Muscle of back (tissue), 11 donors: ENCODE results near the gene CD27. TPM values are rescaled to one million over a fixed set of nuclear protein-coding genes. Genes with fewer than 3 reads are reported as not detected.
"Not testable (repeated sequence)": the region's sequence is repeated elsewhere in the genome, so short reads cannot be mapped to it uniquely, and the experiment has no call there.

ENCODE experiments used
- DNase-seq, 3 donors: peaks; one replicate each; pipeline versions ENCODE4 v3.0.0 to v3.0.0-alpha.2; 2013
- polyA plus RNA-seq, 10 donors: library from polyadenylated mRNA; unstranded; fragments of 120-200 nt; gene quantifications; one replicate each; pipeline ENCODE4 v1.2.1, GENCODE V29; 2013; ENCODE audit not compliant: insufficient read length in 10 of 10

Gene CD27
- polyA plus RNA-seq, 10 donors, result 0.34 to 5.9 (median 0.86) TPM

DNA sequence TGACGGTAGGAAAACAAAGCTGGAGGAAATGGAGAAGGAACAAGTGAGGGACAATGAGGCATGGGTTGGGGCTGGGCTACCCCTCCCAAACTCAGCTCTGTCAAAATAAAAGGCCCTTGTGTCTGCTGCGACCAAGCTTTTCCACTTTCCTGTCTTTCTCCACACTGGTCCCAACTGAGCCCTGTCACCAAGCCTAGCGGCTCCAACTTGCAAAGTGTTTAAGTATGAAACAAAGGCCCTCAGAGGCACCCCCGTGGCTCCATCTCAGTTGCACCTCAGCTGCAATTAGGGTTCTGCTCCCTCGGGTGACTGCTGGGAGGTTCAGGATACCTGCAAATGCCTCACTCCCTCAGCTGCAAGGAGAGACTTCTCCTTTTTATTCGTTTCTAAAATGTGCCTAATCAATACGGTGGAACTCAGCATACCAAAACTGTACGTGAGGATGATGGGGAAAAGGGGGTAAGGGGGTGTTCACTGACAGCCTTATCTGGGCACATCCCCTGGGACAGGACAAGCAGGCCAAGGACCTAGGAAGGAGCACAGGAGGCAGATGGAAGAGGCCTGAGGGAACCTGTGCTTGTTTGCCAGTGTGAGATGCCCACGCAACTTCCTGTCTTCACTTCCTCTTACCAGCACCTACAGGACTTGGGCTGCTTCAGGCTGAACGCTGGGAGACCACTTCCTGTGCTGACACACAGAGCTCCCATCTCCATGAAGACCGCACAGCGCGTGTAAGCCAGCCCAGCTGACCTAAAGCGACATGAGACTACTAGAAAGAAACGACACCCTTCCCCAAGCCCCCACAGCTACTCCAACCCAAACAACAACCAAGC lies 16.9 kb downstream of the CD27 start:
- peak in 2 of 3 donors; percentile 34 to 52 for DNase-seq

DNA sequence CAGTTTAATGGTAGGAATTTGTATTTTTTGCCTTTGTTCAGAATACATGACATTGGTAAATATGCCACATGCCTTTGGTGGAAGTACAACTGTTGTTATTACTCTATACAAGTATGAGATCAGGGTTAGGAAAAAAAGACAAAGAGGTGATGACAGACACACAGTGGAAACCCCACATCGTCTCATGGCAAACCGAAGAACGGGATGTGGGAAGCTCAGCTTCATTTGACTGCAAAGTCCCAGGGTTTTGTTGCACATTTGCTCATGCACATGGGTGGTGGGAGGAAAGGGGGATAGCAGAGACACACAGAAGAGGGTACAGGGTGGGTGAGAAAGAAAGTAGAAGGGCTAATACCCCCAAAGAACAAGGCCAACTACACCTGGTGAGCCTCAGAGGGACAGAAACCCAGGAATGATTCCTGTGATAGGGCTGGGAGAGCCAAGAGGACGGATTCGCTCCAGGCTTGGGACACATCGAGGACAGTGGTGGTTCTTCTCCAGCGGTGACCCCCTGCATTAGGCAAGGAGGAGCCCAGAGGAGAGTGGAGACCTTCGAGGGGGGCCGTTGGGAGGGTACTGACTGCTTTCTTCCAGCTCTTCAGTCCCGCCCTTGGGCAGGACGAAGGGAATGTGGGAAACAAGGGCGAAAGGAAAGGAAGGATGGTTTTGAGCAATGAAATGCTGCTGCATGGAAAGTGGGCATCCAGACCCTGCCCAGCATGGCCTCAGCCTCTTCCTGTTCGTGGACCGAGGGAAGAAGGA lies 17.7 kb downstream of the CD27 start:
- DNase-seq, result no peak

DNA sequence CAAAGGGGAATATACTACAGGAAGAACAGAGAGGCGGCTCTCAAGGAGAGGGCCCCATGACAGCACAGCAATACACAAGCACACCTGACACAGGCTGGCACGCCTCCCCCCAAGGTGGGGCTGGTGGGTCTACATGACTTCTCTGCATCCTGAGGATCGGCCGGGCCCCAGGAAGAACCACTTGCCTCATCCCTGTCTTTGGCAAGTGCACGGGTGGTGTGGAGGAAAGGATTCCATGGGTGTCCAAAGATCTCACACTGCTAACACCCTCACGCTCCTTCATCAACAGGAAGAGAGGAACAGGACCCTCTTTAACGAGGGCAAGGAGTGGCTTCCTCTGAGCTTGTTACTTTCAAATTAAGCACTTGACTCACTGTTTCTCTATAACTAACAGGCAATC lies 18.5 kb downstream of the CD27 start:
- DNase-seq, result no peak

DNA sequence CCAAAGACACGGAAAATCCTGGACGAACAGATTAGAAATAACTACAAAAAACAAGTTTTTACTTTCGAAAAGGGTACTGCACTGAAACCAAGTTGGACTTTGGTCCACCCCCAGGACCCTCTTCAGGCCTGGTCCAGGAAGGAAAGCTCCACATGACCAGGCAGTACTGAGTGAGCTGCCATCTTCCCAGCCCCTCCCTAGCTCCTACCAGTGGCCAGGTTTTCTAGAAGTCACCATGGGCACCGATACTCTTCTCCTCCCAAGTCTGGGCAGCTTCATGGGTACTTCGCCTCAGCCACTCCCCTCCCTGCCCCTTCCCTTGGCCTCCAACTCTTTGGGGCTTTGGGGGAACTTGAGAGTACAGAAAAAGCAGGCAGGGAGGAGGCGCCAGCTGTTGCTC lies 19.1 kb downstream of the CD27 start:
- DNase-seq, result no peak

DNA sequence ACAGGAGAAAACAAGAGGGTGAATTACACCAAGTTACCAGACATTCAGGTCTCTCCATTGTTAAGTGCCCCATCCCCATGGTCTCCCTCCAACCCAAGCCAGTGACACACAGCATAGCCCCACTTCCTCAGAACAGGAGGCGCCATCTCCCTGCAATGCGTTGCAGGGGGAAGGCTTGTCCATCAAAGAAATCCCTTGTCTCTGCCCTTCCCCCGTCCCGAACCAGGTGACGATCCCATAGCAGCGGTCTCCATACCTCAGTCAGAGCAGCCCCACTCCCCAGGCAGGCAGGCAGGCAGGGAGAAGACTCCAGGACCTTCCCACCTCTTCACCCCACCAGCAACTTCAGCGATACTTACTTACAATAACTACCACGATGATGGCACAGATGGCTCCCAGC lies 19.8 kb downstream of the CD27 start:
- DNase-seq, result no peak

DNA sequence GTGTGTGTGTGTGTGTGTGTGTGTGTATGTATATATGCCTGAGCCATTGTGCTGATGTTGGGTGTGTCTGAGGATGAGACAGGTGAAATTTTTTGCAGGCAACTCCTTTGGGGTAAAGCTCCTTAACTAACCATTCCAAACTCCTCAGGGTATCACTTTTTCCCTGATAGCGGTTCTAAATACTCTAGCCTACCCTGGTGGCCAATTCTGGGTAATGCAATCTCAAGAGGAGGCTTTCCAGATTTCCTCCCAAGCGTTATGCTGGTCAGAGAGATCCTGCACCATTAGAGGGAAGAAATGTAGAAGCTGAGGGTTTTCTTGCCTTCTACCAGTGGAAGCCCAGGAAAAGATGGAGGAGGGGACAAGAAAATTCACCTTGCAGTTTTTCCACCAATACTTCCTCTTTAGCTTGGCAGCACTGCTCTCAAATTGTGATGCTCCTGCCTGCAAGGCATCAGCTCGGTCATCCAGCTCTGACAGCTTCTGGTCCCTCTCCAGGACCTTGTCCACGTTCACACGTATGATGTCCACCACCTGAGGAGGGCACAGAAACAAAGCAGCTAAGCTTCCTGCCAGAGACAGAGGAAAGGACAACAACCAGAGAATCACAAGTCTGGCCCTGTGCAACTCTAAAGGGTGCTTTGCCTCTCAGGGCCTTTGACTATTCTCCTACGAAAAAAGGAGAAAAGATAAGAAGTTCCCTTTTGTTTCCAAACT lies 20.9 kb downstream of the CD27 start:
- DNase-seq, result peak; percentile 65 to 80 (median 75)

DNA sequence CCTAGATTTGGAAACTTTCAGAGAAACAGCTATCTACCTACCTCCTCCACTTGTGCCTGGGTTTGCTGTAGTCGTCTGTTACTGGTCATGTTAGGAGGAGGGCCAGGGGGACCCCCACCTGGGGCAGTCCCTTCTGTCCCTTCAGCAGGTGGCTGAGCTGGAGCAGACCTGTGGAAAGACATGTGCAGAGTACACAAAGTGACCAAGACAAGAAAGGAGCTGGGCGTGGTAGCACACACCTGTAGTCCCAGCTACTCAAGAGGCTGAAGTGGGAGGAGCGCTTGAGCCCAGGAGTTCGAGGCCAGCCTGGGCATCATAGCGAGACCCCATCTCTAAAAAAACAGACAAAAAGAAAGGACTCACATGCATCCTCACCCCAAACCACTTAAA lies 21.4 kb downstream of the CD27 start:
- DNase-seq, result no peak

DNA sequence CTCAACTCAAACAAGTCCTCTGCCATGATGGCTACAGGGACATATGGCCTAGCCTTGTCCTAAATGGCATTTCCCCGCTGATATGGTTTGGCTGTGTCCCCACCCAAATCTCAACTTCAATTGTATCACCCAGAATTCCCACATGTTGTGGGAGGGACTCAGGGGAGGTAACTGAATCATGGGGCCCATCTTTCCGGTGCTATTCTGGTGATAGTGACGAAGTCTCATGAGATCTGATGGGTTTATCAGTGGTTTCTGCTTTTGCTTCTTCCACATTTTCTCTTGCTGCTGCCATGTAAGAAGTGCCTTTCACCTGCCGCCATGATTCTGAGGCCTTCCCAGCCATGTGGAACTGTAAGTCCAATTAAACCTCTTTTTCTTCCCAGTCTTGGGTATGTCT lies 22.0 kb downstream of the CD27 start:
- DNase-seq, result not testable (repeated sequence)

DNA sequence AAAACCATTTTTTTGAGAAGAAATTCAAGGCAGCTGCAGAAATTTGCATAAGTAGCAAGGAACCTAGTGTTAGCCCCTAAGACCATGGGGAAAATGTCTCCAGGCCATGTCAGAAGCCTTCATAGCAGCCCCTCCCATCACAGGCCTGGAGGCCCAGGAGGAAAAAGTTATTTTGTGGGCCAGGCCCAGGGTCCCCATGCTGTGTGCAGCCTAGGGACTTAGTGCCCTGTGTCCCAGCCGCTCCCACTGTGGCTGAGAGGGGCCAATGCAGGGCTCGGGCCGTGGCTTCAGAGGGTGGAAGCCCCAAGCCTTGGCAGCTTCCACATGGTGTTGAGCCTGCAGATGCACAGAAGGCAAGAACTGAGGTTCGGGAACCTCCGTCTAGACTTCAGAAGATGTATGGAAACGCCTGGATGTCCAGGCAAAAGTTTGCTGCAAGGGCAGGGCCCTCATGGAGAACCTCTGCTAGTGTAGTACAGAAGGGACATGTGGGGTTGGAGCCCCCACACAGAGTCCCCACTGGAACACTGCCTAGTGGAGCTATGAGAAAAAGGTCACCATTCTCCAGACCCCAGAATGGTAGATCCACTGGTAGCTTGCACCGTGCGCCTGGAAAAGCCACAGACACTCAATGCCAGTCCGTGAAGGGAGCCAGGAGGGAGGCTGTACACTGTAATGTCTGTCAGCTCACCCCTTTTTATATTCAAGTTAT lies 23.0 kb downstream of the CD27 start:
- DNase-seq, result not testable (repeated sequence)

DNA sequence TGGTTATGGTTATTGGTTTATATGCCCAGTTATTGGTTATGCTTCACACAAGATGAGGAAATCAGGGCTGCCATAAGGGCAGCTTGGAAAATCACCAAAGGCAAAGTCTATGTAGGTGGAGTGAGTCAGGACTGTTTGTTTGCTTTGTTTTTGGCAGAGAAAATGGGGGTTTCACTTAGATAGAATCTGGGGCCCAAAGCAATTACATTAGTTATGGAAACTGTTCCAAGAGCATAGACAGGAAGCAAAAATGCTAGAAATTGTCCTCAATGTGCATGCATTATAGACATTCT lies 23.5 kb downstream of the CD27 start:
- no peak for DNase-seq

DNA sequence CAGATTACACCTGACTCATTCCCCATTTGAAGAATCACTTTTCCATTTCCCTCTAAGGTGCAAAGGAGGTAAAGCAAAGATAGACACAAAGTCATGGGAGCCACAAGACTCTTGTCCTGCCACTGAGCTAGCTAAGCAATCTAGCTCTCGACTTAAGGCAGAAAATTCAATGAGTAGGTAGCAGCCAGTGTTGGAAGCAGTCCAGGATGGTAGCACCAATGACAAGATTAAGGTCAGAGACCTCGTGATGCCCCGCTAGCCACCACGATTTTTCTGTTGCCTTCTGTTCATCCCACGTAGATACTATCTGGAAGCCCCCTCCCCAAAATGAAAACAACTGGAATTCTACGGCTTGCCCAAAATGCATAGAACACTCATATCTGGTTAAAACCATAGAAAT lies 24.3 kb downstream of the CD27 start:
- DNase-seq, result no peak

DNA sequence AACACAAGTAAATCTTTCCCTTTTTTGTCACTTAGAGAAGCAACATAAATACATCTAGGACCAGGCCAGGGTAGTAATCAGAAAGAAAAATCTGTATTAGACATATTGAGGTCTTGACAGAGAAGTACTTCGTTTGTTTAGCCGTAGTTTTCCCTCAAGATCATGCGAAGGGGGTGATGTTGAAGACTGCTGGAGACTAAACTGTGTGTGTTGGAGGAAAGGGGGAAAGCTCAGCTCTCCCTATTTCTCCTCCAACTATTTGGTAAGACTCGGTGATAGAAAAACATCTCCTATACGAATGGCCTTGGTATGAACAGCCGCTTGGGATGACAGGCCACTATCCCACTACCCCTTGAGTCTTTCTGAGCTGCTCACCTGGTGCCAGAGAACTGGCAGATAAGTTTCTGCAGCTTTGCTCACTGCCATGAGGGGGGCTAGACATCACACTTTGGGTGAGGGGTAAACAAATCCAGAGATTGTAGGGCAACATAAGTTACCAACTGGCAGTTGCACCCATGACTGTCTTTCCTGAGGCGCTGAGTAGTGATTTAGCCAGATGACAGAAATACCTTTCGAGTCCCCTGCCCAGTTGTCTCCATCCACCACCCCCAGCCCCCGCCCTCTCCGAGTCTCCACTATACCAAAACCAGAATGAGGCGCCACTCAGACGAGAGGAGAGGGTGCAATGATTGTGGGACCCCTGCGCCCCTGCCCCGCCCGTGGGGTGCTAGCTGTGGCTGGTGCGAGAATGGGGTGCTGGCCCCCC lies 25.0 kb downstream of the CD27 start:
- no peak for DNase-seq

DNA sequence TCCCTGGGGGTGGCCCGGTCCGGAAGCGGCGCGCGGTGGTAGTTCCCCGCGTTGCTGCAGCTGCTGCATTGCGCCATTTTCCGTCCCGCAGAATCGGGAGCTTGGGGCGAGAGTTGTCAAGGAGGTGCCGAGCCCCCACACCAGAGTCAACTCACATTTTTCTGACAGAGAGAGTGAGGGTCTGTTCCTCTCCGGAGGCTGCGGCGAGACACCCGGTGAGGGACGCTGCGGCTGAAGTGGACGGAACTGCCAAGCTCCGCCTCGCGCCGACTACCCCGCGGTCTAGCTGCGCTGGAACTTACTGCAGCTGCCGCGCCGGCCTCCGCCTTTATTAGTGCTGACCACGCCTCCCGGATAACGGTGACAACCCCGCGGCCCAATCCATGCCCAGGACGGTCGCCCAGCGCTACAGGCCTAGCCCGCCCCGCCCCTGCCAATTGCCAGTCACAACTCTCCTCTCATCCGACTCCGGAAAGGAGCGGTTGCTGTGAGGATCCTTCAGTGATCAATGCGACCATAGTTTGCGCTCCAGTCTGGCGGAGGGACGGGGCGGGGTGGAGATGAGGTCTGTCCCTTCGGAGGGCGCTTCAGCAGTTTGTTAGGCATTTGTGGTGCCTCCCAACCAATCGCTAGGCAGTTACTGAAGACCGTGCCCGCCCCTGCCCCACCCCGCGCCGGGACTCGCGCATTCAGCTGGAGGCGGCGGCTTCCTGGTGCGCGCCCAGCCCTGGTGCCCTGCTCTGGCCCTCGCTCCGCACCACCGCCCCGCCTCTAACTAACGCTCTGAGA lies 25.8 kb downstream of the CD27 start, which contains the start of gene VAMP1:
Gene VAMP1, minus strand, starts transcription at position 303 of the 789 bp plus-strand sequence. Its CDS starts 146 bp downstream, at position 157.
- DNase-seq, result peak; percentile 97 to 99 (median 98)

DNA sequence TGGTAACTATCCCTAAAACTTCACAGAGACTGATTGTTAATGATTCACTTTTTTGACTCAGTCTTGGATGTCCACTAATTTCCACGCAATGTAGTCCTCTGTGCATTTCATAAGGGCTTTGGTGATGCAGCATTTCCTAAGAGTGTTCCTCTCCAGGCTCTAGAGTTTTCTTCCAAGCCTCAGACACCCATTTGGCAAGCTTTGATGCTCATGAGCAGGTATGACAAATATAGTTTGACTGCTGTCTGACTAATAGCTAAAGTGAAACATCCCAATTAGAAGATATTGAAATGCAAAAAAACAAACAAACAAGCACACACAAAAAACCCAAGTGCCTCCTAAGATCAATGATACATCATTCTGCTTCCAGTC lies 27.2 kb downstream of the CD27 start:
- no peak for DNase-seq

DNA sequence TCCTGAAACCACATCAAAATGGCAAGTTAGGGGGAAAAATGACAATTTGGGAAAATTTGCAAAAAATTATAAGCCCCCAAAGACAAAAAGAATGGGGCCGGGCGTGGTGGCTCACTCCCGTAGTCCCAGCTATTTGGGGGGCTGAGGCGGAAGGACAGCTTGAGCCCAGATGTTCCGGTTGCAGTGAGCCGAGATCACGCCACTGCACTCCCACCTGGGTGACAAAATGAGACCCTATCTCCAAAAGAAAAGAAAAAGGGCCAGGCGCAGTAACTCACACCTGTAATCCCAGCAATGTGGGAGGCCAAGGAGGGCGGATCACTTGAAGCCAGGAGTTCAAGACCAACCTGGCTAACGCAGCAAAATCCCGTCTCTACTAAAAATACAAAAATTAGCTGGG lies 27.7 kb downstream of the CD27 start:
- no peak for DNase-seq

DNA sequence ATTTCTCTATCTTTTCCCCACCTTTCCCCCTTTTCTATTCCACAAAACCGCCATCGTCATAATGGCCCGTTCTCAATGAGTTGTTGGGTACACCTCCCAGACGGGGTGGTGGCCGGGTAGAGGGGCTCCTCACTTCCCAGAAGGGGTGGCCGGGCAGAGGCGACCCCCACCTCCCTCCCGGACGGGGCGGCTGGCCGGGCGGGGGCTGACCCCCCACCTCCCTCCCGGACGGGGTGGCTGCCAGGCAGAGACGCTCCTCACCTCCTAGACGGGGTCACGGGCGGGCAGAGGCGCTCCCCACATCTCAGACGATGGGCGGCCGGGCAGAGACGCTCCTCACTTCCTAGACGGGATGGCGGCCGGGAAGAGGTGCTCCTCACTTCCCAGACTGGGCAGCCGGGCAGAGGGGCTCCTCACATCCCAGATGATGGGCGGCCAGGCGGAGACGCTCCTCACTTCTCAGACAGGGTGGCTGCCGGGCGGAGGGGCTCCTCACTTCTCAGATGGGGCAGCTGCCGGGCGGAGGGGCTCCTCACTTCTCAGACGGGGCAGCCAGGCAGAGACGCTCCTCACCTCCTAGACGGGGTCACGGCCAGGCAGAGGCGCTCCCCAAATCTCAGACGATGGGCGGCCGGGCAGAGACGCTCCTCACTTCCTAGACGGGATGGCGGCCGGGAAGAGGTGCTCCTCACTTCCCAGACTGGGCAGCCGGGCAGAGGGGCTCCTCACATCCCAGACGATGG lies 30.6 kb downstream of the CD27 start:
- not testable (repeated sequence) for DNase-seq

DNA sequence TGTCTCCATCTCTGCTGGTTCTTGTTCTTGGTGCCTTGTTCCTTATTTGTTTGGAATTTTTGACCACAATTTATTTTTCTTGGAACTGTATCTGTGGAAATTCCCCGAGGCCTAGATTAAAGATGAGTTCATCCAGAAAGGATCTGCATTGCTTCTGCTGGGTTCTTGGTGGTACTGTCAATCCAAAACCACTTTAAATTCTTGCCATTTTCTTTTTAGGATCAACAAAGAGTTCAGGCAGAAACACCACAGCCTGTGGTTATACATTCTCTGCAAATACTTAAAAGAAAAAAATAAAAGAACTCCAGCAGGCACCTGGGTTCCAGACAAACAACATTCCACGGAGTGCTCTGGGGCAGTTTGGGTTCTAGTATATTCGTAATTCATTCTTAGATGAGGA lies 31.7 kb downstream of the CD27 start:
- DNase-seq, result peak in 1 of 3 donors; percentile 39

DNA sequence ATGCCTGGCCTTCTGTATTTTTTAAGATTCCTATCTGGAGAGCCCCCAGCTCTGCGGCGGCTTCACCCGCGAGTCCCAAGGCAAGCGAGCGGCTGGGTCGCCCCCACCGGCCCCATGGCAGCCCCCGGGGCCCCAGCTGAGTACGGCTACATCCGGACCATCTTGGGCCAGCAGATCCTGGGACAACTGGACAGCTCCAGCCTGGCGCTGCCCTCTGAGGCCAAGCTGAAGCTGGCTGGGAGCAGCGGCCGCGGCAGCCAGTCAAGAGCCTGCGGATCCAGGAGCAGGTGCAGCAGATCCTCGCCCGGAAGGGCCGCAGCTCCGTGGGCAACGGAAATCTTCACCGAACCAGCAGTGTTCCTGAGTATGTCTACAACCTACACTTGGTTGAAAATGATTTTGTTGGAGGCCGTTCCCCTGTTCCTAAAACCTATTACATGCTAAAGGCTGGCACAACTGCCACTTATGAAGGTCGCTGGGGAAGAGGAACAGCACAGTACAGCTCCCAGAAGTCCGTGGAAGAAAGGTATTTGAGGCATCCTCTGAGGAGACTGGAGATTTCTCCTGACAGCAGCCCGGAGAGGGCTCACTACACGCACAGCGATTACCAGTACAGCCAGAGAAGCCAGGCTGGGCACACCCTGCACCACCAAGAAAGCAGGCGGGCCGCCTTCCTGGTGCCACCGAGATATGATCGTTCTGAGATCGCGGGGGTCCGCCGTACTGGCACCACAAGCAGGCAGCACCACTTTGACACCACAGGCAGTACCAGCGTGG lies 33.0 kb downstream of the CD27 start:
- DNase-seq, result not testable (repeated sequence)

DNA sequence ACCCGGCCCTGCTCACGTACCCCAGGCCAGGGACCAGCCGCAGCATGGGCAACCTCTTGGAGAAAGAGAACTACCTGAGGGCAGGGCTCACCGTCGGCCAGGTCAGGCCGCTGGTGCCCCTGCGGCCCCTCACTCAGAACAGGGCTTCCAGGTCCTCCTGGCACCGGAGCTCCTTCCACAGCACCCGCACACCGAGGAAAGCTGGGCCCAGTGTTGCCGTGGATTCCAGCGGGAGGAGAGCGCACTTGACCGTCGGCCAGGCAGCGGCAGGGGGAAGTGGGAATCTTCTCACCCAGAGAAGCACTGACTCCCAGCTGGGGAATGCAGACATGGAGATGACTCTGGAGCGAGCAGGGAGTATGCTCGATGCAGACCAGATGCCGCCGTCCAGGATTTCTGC lies 33.7 kb downstream of the CD27 start:
- DNase-seq, result no peak
